ENCODE results near the gene DPM2. TPM values are rescaled to one million over a fixed set of nuclear protein-coding genes. Genes with fewer than 3 reads are reported as not detected.

DPM2 gene
- total RNA-seq, 6 experiments from 2014 or later = 10.6 to 19.1 (median 13.9) TPM

DNA sequence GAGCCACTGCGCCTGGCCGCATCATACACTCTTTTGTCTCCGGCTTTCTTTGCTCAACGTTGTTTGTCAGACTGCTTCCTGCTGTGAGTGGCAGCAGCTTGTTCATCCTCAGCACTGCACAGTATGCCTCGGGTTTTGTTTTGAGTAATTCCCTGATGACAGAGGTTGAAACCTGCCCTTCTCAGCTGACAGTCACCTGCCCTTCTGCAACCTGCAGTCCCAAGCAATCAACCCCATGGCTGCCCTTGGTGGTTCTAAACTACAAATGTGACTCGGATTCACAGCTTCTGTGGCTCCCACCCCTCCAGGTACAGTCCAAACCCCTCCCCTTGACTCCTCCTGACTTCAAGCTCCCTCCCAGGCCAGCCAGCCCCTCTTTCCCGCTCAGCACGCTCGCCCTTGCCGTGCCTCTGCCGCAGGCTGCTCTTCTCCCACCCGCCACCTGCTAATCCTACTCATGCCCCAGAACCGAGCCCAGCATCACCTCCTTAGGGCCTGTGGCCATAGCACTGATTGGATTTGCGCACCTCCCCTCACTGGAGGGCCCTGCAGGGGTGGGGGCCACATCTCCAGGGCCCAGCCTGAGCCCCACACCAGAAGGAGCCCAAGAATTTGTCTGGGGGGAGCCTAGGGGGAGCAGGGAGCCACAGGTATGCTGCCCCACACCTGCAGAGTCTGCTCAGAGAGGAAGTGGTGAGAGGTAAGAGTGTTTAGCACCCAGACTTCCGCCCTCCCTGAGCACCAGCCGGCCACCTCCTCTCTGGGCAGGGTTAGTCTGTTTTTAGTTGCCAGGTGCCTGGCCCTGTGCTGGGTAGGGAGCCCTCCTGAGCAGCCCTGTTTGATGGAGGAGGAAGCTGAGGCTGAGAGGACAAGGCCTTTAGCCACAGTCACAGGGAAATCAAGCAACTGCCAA is 33.0 kb upstream of the DPM2 start:
- DNase-seq (no peak), ATAC-seq (no peak)
- Histone ChIP-seq H3K27me3 (no peaks in the 10 kb centered on the region), H3K9me3 (no peaks in the 10 kb centered on the region), H3K4me1 (peaks cover 0 to 96% (median 44%) of the 10 kb centered on the region in 4 donors), H3K4me3 (no peak overlapping the region), H3K36me3 (no peaks in the 10 kb centered on the region), H3K27ac (no peak overlapping the region)
- 42% methylated on average over 11 of the region's 16 CpGs for WGBS (ENCODE audit: insufficient coverage, low coverage, low lambda C conversion rate, missing lambda C conversion rate)
- intact Hi-C loops (cut with DNase I) = no loop called here
- TF ChIP-seq POLR2A (IDR thresholded peaks at IDR 0.05) = no peak
- TF ChIP-seq, protein P1, sequence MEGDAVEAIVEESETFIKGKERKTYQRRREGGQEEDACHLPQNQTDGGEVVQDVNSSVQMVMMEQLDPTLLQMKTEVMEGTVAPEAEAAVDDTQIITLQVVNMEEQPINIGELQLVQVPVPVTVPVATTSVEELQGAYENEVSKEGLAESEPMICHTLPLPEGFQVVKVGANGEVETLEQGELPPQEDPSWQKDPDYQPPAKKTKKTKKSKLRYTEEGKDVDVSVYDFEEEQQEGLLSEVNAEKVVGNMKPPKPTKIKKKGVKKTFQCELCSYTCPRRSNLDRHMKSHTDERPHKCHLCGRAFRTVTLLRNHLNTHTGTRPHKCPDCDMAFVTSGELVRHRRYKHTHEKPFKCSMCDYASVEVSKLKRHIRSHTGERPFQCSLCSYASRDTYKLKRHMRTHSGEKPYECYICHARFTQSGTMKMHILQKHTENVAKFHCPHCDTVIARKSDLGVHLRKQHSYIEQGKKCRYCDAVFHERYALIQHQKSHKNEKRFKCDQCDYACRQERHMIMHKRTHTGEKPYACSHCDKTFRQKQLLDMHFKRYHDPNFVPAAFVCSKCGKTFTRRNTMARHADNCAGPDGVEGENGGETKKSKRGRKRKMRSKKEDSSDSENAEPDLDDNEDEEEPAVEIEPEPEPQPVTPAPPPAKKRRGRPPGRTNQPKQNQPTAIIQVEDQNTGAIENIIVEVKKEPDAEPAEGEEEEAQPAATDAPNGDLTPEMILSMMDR (IDR thresholded peaks at IDR 0.05) = no peak

DNA sequence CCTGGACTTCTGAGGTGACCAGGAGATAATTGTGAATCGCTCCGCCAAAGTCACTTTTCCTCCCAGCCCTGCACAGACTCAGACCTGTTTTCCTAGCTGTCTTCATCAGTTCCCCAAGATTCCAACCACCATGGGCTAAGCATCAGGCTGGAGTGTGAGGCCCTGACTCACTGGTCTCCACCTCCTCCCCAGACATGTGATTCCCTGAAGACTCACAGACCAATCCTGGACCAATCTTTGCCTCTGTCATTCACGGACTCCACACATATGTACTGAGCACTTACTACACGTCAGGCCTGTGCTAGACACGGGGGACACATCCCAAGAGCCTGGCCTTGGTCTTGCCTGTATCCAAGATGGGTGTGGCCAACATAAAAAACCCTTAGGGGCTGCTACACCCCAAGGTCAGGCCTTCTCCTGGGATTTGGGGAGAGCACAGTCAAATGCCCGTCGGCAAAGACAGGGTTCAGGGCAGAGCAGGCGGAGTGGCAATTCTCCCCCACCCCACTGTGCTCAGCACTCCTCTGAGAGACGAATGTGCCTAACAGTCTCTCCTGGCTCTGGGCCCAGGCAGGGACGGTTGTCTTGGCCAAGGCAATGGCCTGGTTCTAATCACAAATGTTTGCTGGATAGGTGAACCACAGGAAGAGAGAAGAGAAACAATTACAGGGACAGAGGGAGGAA is 31.2 kb upstream of the DPM2 start:
- ATAC-seq (peak in 1 of 4 donors; percentile 9), DNase-seq (peak; percentile 73 to 77 (median 76))
- Histone ChIP-seq H3K4me1 (peaks cover 0 to 96% (median 43%) of the 10 kb centered on the region in 4 donors), H3K27ac (peak overlapping the region in 1 of 3 donors; percentile 5), H3K4me3 (no peak overlapping the region), H3K36me3 (no peaks in the 10 kb centered on the region), H3K9me3 (no peaks in the 10 kb centered on the region), H3K27me3 (no peaks in the 10 kb centered on the region)
- 0% methylated on average over 2 of the region's 10 CpGs for WGBS (ENCODE audit: insufficient coverage, low coverage, low lambda C conversion rate, missing lambda C conversion rate)
- TF ChIP-seq POLR2A (IDR thresholded peaks at IDR 0.05) = no peak
- TF ChIP-seq, protein P1 (IDR thresholded peaks at IDR 0.05) = no peak
- intact Hi-C loops (cut with DNase I) = no loop called here

DNA sequence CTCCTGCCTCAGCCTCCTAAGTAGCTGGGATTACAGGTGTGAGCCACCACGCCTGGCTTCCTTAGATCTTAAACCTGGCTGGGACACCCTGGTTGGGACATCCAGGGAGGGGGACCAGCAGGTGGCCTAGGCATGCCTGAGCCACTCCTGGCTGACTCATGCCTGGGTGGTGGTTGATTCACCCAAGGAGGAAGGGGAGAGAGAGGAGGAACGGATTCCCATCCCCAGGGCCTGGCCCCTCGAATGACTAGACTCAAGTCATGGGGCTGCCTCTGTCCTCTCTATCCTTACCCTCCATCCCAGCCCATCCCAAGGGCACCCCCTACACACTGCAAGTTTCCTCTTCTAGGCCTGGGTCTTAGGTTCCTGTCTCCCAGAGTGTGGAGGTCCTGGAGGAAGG is 30.4 kb upstream of the DPM2 start:
- ATAC-seq (peak in 1 of 4 donors; percentile 12), DNase-seq (no peak)
- H3K4me1 ChIP-seq = peaks cover 0 to 96% (median 44%) of the 10 kb centered on the region in 4 donors
- H3K27me3 ChIP-seq = no peaks in the 10 kb centered on the region
- WGBS (ENCODE audit: insufficient coverage, low coverage, low lambda C conversion rate, missing lambda C conversion rate) = 67% methylated on average over 1 of the region's 3 CpGs
- H3K4me3 ChIP-seq = no peak overlapping the region
- no peaks in the 10 kb centered on the region for H3K9me3 ChIP-seq
- no peak overlapping the region for H3K27ac ChIP-seq
- TF ChIP-seq, protein P1 (IDR thresholded peaks at IDR 0.05) = no peak
- no peak for TF ChIP-seq POLR2A (IDR thresholded peaks at IDR 0.05)
- intact Hi-C loops (cut with DNase I) = no loop called here
- H3K36me3 ChIP-seq = no peaks in the 10 kb centered on the region

DNA sequence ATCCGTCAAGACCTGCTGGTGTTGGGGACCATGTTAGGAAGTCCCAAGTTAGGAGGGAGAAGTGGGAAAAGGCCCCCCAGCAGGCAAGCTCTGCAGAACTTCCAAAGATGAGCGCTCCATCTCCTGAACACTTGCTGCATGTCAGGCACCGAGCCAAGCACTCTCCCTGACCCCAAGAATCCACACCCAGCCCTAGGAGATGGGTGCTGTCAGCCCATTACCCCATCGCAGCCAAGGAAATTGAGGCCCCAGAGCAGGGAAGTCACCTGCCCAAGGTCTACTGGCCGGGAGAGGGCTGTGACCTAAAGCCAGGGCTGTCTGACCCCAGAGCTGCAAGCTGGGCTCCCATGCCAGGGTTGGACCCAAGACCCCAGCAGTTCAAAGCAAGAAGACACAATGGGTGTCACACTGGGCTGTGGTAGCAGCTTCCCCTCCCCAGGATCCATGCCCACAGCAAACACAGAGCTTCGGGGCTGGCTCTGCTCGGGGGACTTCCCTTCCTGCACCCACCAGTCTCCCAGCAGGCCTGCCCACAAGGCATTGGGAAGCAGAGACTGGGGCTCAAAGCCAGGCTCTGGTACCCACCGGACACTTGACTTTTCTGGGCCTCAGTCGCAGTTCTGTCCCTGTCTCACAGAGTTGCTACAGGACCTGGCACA is 29.6 kb upstream of the DPM2 start:
- Histone ChIP-seq H3K27ac (peak overlapping the region in 1 of 3 donors; percentile 28), H3K4me3 (no peak overlapping the region), H3K36me3 (no peaks in the 10 kb centered on the region), H3K27me3 (no peaks in the 10 kb centered on the region), H3K4me1 (peaks cover 0 to 96% (median 46%) of the 10 kb centered on the region in 4 donors), H3K9me3 (no peaks in the 10 kb centered on the region)
- intact Hi-C loops (cut with DNase I) = no loop called here
- no peak for ATAC-seq
- no CpG with 5 or more reads among the region's 9 CpGs for WGBS (ENCODE audit: insufficient coverage, low coverage, low lambda C conversion rate, missing lambda C conversion rate)
- TF ChIP-seq, protein P1 (IDR thresholded peaks at IDR 0.05) = no peak
- no peak for TF ChIP-seq POLR2A (IDR thresholded peaks at IDR 0.05)
- DNase-seq = peak in 1 of 3 donors; percentile 50
